ENCODE results near the gene ATP2C1.
"Not testable (repeated sequence)": the region's sequence is repeated elsewhere in the genome, so short reads cannot be mapped to it uniquely, and the experiment has no call there.

Gene ATP2C1

DNA sequence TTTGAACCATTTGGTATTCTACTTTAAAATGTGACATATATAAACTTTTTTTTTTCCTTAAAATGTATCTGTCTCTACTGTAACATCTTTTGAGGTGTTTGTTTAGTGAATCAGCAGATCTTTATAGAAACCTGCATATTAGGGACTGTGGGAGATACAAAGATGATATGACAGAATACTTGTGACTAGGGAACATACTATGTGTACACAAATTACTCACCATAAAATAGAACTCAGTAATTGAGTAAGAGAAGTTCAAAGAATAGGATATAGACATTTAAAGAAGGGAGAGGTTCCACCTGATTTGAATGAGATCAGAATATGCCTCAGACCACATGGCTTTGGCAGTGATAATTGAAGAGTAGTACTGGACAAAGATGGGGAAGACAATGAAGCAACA lies 47.9 kb downstream of the ATP2C1 start:
- DNase-seq = no peak

- no peak for DNase-seq
These were observed 53.0 kb downstream of the ATP2C1 start for GRCh38 chr3:130946882-130947281.

- DNase-seq = no peak
These were observed 54.3 kb downstream of the ATP2C1 start for GRCh38 chr3:130948001-130948773.

DNA sequence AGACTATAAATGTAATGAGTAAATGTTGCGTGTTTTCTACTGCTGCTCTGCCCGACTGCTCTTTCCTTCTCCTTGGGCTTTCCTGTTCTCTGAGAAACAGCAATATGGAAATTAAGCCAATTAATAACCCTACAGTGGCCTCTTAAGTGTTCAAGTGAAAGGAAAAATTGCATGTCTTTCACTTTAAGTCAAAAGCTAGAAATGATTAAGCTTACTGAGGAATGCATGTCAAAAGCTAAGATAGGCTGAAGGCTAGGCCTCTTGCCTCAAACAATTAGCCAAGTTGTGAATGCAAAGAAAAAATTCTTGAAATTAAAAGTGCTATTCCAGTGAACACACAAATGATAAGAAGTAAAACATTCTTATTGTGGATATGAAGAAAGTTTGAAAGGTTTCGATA lies 55.0 kb downstream of the ATP2C1 start:
- no peak for DNase-seq

GRCh38 chr3:130950124-130950523 lies 56.2 kb downstream of the ATP2C1 start:
- no peak for DNase-seq

GRCh38 chr3:130950641-130951040 lies 56.8 kb downstream of the ATP2C1 start:
- no peak for DNase-seq

DNA sequence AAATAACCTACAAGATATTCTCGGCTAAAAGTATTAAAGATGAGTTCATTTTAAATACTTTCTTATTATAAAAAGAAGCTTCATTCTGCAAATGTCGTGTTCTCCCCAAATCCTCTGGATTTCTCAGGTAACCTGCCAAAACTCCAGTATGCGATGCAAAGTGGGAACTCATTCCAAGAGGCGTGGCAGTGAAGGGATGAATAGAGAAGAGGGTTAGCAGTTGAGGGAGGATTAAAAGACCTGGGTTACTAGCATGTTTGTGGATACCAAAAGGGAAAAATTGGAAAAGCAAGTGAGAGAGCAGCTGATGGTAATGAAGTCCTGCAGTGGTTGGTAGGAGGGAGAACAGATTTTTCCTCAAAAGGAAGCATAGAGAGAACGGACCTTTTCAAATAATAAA lies 61.6 kb downstream of the ATP2C1 start:
- DNase-seq = no peak

DNA sequence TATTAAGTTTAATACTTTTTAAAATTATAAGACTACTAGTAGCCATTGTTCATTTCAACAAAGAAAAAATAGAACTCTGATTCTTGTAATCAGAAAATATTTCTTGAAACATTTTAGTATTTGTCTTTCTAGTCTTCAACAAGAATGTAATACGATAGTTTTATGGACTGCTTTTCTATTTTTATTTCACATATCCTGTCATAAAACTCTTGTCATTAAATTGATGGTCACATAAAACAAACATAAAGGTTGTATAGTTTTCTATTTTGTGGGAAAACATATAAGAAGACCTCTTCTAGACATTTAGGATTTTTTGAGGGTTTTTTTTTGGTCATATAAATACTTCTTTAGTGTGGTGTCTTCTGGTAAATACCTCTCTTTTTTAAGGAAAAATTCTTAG lies 62.4 kb downstream of the ATP2C1 start:
- no peak for DNase-seq

DNA sequence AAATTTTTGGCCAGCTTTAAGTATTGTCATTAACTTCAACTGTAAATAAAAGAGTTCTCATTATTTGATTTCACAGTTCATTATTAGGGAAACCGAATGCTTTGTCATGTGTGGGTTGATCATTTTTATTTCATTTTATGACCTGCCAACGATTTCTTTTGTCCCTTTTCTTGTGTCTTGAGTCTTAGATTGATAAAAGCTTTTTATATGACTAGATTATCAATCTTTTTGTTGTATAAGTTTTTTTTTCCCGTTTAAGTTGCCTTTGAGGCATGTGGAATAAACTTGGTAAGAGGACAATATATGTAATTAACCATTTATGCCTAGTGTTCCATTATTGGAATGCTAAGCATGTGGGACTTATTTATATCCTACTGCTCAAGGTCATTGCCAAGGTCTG lies 62.8 kb downstream of the ATP2C1 start:
- DNase-seq = no peak

DNA sequence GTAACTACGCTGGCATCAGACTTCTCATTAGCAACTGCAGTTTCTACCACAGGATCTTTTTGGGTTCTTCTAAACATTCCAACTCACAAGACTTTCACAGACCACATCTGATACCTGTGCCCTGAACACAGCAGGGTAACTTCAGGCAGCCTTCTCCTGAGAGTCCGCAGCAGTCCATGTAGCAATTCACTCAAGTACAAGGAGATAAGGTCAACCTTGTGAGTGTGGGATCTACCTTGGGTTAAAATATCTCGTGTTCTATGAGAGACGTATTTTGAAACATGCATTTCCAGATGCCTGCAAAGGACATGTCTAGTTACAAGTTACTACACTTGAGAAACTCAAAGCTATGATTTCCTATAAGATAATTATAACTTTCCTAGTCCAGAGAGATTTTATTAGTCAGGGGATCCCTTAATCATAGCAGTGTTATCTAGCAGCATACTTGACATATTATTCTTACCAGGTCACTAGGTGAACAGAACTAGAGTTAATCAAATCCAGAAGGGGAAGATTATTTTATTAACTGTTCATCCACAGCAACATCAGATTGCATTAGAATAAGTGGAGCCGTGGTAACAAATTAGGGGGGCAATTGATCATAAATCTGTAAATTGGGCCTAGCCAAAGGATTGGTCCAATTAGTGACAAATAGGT lies 66.4 kb downstream of the ATP2C1 start:
- no peak for DNase-seq

DNA sequence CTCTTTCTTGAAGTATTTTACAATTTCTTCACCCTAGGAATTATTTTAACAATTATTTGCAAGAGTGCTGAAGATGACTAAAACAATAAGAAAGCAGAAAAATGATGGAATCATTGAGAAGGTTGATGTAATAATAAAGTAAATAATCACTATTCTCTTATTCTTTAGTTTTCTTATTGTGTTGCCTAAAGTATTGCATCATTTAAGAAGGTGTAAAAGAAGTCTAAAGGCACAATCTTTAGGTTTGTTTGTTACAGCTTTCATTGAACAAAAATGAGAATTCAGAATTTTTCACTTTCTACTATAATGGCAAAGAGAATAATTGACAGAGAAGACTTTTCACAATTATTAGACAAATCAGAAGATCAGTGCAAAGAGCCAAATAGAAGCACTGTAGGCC lies 67.6 kb downstream of the ATP2C1 start:
- no peak for DNase-seq

DNA sequence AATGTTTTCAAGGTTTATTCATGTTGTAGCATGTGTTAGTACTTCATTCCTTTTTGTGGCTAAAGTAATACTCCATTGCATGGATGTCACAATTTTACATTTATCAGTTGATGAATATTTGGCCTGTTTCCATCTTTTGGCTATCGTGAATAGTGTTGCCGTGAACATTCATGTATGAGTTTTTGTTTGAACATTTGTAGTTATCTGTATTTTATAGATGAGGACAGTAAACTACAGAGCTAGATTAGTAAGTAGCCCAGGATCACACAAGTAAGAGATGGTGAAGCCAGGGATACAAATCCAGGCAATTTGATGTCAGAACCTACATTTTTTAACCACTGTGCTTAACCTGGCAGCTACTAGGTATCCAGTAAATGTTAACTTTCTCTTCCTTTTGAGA lies 69.6 kb downstream of the ATP2C1 start:
- no peak for DNase-seq

- no peak for DNase-seq
These were observed 70.0 kb downstream of the ATP2C1 start for GRCh38 chr3:130963878-130964277.

GRCh38 chr3:130967281-130967680 lies 73.4 kb downstream of the ATP2C1 start:
- DNase-seq = no peak

DNA sequence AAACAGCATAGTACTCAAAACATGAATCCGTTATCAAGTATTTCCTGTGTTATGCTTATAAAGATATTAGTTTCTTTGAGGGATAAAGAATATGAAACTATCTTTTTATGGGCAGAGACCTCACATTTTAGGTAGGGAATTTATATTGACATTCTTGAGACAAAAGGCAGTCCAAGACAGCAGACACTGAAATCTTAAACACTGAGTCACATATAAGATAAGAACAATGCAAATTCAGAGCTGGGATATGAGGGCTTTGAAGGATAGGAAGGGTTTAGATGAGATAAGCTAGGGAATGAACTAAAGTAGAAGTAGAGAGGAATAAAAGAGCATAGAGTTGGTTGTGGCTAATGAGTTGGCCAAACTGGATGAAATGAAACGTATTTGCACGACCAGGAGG lies 74.3 kb downstream of the ATP2C1 start:
- no peak for DNase-seq

DNA sequence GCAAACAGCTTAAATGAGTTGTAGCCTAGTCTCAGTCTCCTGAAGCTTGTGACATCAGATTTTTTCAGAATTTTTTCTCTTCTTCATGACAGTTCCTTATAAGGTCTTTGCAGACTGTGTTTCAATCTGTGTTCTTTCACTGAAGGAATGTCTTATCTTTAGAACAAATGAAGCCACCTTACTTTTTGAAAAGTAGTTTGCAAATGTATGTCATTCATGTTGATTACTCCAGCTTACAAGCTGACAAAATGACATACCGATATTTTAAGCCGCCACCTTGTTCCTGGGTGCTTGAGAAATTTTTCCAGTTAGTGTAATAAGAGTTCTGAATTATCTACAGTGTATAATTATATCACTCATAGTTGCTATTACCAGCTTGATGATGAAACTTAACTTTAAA lies 75.7 kb downstream of the ATP2C1 start:
- no peak for DNase-seq

DNA sequence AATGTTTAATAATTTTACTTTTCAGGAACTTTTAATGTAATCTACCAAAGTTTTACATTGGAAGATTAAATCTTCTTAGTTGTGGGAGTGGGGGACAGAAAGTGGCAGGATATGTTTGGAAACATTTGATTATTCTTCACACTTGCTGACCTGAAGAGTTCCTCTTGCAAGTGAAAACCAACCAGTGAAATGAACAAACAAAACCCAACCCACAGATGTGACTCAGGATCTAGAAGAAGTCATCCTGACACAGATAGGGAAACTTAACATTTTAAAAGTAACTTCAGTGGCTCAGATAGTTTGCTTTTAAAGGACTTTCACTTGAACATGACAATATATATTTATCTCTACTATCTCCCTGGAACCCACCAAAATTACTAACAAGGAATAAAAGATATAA lies 77.3 kb downstream of the ATP2C1 start:
- no peak for DNase-seq

DNA sequence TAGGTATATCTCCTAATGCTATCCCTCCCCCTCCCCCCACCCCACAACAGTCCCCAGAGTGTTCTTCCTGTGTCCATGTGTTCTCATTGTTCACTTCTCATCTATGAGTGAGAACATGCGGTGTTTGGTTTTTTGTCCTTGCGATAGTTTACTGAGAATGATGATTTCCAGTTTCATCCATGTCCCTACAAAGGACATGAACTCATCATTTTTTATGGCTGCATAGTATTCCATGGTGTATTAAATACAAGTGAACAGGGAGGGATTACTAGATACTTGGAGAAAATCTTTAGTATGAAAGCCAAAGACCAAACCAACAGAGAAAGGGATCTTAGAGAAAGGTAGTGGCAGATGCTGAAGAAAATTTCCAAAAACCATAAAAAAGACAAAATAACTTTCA lies 78.7 kb downstream of the ATP2C1 start:
- DNase-seq = not testable (repeated sequence)

- DNase-seq = no peak
These were observed 79.5 kb downstream of the ATP2C1 start for GRCh38 chr3:130973406-130973805.

- no peak for DNase-seq
These were observed 80.3 kb downstream of the ATP2C1 start for GRCh38 chr3:130974201-130974600.

DNA sequence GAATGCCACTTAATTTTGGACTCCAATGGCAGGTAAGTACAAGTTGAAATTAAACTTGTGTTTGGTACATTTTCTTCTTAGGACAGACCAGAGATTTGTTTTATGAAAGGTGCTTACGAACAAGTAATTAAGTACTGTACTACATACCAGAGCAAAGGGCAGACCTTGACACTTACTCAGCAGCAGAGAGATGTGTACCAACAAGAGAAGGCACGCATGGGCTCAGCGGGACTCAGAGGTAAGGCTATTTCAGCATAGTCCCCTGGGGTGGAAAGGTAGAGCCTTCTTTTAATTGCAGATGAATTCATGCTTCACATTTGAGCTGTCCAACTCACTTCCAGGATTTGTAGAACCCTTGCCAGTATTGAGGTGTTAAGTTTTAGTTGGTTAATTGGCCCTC lies 81.4 kb downstream of the ATP2C1 start:
- DNase-seq = no peak

- no peak for DNase-seq
These were observed 82.8 kb downstream of the ATP2C1 start for GRCh38 chr3:130976706-130977105.

DNA sequence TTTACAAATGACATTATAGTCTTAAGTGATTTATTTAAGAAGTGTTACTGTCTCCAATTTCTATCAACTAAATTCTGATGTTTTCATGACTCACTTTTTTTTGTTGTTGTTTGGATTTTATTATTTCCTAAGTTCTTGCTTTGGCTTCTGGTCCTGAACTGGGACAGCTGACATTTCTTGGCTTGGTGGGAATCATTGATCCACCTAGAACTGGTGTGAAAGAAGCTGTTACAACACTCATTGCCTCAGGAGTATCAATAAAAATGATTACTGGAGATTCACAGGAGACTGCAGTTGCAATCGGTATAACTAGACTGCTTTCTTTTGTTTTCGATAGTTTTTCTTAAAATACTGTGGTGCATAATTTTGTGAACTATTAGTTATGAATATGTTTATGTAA lies 85.2 kb downstream of the ATP2C1 start:
- DNase-seq = no peak

DNA sequence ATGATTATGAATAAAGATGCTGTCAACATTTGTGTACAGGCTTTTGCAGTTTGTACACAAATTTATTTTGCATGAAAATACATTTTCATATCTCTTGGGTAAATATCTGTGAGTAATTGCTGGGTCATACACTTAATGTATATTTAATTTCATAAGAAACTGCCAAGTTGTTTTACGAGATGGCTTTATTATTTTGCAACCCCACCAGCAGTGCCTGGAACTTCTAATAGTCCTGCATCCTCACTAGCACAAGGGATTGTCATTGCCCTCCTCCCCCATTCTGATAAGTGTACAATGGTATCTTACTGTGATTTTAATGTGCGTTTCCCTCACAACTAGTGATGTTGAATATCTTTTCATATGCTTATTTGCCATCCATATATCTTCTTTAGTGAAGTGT lies 87.6 kb downstream of the ATP2C1 start:
- no peak for DNase-seq

GRCh38 chr3:130990282-130990681 lies 96.4 kb downstream of the ATP2C1 start:
- no peak for DNase-seq
